ENCODE measurements around the gene ACOXL.

DNA sequence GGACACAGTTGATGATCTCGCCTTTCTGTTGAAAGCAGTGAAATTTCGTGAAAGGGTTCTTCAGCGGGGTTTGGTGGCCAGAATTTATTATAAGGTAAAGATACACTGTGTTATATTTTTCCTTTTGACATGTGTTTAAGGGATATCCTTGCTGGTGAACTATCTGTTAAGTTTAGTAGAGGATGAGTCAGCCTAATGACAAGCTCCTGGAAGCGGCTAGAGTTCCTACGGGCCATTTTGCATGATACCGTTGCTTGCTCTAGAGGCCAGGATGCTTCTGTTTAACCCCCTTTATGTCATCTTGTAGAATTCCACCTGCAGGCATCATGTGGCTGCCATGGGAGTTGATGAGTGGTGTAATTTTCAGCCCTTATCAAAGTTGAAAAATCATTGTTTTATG lies 263.5 kb downstream of the ACOXL start:
- TF ChIP-seq, protein P1, sequence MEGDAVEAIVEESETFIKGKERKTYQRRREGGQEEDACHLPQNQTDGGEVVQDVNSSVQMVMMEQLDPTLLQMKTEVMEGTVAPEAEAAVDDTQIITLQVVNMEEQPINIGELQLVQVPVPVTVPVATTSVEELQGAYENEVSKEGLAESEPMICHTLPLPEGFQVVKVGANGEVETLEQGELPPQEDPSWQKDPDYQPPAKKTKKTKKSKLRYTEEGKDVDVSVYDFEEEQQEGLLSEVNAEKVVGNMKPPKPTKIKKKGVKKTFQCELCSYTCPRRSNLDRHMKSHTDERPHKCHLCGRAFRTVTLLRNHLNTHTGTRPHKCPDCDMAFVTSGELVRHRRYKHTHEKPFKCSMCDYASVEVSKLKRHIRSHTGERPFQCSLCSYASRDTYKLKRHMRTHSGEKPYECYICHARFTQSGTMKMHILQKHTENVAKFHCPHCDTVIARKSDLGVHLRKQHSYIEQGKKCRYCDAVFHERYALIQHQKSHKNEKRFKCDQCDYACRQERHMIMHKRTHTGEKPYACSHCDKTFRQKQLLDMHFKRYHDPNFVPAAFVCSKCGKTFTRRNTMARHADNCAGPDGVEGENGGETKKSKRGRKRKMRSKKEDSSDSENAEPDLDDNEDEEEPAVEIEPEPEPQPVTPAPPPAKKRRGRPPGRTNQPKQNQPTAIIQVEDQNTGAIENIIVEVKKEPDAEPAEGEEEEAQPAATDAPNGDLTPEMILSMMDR (IDR thresholded peaks at IDR 0.05) = no peak
- no peak for TF ChIP-seq POLR2A (IDR thresholded peaks at IDR 0.05)

Data from right lobe of liver (tissue), 4 donors.